PFSK-1 (cell line): ENCODE data around the gene TELO2.

Source experiments
- POLR2AphosphoS5 ChIP-seq: IDR thresholded peaks from 2 replicates; pipeline ENCODE4 v1.6.1; 2012; ENCODE audit warnings: low read depth, mild to moderate bottlenecking, control low read depth, low read length, moderate library complexity
- SIN3A ChIP-seq: IDR thresholded peaks from 2 replicates; pipeline ENCODE4 v1.6.1; 2012; ENCODE audit warnings: mild to moderate bottlenecking, low read length, moderate library complexity, borderline replicate concordance; ENCODE audit not compliant: insufficient read depth
- TF ChIP-seq, protein P1 (sequence below), 2 experiments: IDR thresholded peaks; 2 replicates each; pipeline versions ENCODE4 v1.6.1 to v1.8.0; 2011 to 2012; ENCODE audit warnings: low read depth in 2 of 2, low read length in 2 of 2, control low read depth in 1 of 2, inconsistent platforms in 1 of 2, mild to moderate bottlenecking in 1 of 2, moderate library complexity in 1 of 2; ENCODE audit not compliant: insufficient read depth in 1 of 2

DNA sequence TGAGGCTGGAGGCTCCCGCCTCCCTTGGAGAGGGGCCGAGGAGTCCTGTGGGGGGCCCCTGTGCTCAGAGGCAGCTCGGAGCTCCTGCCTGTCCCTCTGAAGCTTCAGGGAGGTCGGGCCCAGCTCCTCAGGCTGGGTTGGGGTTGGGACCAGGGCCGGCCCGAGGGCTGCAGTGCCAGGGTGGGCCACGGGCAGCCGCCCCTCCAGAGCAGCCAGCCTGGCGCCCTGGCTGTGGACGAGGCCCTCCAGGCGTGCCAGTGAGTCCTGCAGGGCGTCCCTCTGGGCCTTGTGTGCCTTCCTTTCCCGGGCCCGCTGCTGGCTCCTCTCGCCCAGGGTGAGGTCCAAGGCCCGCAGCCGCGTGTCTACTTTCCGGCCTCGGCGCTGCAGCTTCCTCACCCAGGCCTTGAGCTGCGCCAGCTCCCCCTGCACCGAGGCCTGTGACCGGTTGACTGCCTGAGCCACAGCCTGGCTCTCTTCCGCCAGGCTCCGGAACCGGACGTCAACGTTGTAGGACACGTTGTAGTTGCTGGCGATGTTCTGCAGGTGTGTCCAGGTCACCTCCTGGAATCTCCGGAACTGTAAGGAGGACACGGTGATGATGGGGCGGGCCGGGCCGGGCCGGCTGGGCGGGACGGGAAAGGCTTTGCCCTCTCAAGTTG, 5.6 kb upstream of the TELO2 start:
- TF ChIP-seq SIN3A: no peak
- TF ChIP-seq POLR2AphosphoS5: no peak
- TF ChIP-seq, protein P1, sequence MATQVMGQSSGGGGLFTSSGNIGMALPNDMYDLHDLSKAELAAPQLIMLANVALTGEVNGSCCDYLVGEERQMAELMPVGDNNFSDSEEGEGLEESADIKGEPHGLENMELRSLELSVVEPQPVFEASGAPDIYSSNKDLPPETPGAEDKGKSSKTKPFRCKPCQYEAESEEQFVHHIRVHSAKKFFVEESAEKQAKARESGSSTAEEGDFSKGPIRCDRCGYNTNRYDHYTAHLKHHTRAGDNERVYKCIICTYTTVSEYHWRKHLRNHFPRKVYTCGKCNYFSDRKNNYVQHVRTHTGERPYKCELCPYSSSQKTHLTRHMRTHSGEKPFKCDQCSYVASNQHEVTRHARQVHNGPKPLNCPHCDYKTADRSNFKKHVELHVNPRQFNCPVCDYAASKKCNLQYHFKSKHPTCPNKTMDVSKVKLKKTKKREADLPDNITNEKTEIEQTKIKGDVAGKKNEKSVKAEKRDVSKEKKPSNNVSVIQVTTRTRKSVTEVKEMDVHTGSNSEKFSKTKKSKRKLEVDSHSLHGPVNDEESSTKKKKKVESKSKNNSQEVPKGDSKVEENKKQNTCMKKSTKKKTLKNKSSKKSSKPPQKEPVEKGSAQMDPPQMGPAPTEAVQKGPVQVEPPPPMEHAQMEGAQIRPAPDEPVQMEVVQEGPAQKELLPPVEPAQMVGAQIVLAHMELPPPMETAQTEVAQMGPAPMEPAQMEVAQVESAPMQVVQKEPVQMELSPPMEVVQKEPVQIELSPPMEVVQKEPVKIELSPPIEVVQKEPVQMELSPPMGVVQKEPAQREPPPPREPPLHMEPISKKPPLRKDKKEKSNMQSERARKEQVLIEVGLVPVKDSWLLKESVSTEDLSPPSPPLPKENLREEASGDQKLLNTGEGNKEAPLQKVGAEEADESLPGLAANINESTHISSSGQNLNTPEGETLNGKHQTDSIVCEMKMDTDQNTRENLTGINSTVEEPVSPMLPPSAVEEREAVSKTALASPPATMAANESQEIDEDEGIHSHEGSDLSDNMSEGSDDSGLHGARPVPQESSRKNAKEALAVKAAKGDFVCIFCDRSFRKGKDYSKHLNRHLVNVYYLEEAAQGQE (IDR thresholded peaks at IDR 0.05; ENCODE audit: insufficient read depth in 1 of 2, low read depth in 2 of 2, low read length in 2 of 2): no peak
